K562 (cell line): ENCODE measurements around the gene NKG7. TPM values are rescaled to one million over a fixed set of nuclear protein-coding genes. Genes with fewer than 3 reads are reported as not detected.

ENCODE experiments used
- ADNP ChIP-seq: fragments of 200-800 bp; sonication (Bioruptor generic); IDR thresholded peaks from 2 replicates; pipeline ENCODE4 v1.6.1; 2016; ENCODE audit warnings: missing genetic modification characterization, missing compliant biosample characterization
- CBX3 ChIP-seq, 2 experiments: IDR thresholded peaks; 1 replicate in 1 of 2; 2 replicates in 1 of 2; pipeline ENCODE4 v1.6.1; 2012; ENCODE audit warnings: inconsistent platforms in 2 of 2, low read length in 2 of 2, borderline replicate concordance in 1 of 2, control low read depth in 1 of 2
- CTCFL ChIP-seq: IDR thresholded peaks from 2 replicates; pipeline ENCODE4 v1.6.1; 2011; ENCODE audit warnings: borderline replicate concordance, low read depth, mild to moderate bottlenecking, moderate library complexity, low read length; ENCODE audit not compliant: insufficient read depth, poor library complexity, severe bottlenecking
- HBP1 ChIP-seq: fragments of 450-650 bp; formaldehyde crosslinking; IDR thresholded peaks from 2 replicates; pipeline ENCODE4 v1.4.0; 2022; ENCODE audit warnings: missing genetic modification characterization
- IRF9 ChIP-seq: fragments of 450-650 bp; IDR thresholded peaks from 2 replicates; pipeline ENCODE4 v1.6.1; 2016; ENCODE audit warnings: missing biosample characterization, missing genetic modification characterization
- MBD2 ChIP-seq: sonication (generic); IDR thresholded peaks from 2 replicates; pipeline ENCODE4 v1.6.1; 2016; ENCODE audit warnings: low read depth, borderline replicate concordance
- NCOA1 ChIP-seq: fragments of 450-650 bp; IDR thresholded peaks from 2 replicates; pipeline ENCODE4 v1.6.1; 2016; ENCODE audit warnings: low read depth
- REST ChIP-seq, 2 experiments: fragments of 450-650 bp; formaldehyde crosslinking in 1 of 2; IDR thresholded peaks; 2 replicates each; pipeline versions ENCODE4 v1.4.0 to v1.6.1; 2014 to 2020; ENCODE audit warnings: mild to moderate bottlenecking in 2 of 2, borderline replicate concordance in 1 of 2, low read depth in 1 of 2
- ZBTB26 ChIP-seq: fragments of 450-650 bp; formaldehyde crosslinking; IDR thresholded peaks from 2 replicates; pipeline ENCODE4 v1.4.0; 2022; ENCODE audit warnings: missing genetic modification characterization
- ZNF512 ChIP-seq: IDR thresholded peaks from 2 replicates; pipeline ENCODE4 v1.6.1; 2016; ENCODE audit warnings: missing genetic modification characterization, missing compliant biosample characterization
- ZNF79 ChIP-seq: fragments of 250-450 bp; sonication (Bioruptor Pico); IDR thresholded peaks from 2 replicates; pipeline ENCODE4 v1.4.0; 2020; ENCODE audit warnings: low read depth, mild to moderate bottlenecking, moderate library complexity
- polyA plus RNA-seq, 8 experiments: library from polyadenylated mRNA; depleted of rRNA in 4 of 8; stranded (reverse) in 5 of 8; unstranded in 3 of 8; fragments of >200 nt; fragmentation: Nextera tagmentation in 2 of 8; fragmentation: Illumina TruSeq in 1 of 8; extraction: Ambion mirVana in 2 of 8; extraction: Trizol in 1 of 8; gene quantifications; 2 replicates each; pipeline versions ENCODE4 v1.2.1 to v1.2.3, GENCODE V29; 2011 to 2014; ENCODE audit warnings: inconsistent platforms in 1 of 8, missing spikeins in 1 of 8
- total RNA-seq, 7 experiments: library from RNA; depleted of rRNA in 6 of 7; stranded (reverse); fragments of >200 nt in 6 of 7; fragmentation: Illumina TruSeq in 2 of 7; extraction: Trizol in 2 of 7; gene quantifications; 2 replicates each; pipeline versions ENCODE4 v1.2.1 to v1.2.3, GENCODE V29; 2011 to 2021; ENCODE audit warnings: low replicate concordance in 1 of 7

NKG7 gene
- total and polyA plus RNA-seq, 9 of the 15 experiments (the other 6 are each of a cell fraction or from before 2014, with no cell fraction given): 0.30 to 0.70 (median 0.51) TPM; not detected in 2

GRCh38 chr19:51422053-51422448, 49.6 kb upstream of the NKG7 start (continued):
- TF ChIP-seq CTCFL (peak; percentile 65), HBP1 (CRISPR knock-in tag) (no peak), ADNP (tag) (no peak), NCOA1 (peak; percentile 69), IRF9 (no peak), ZBTB26 (no peak), ZNF79 (CRISPR knock-in tag) (no peak), ZNF512 (no peak), CBX3 (IDR thresholded peaks at IDR 0.05; ENCODE audit: borderline replicate concordance in 1 of 2, low read length in 2 of 2) (peak in 1 of 2 experiments; percentile 29; a peak in 1 of 3 replicates), MBD2 (no peak), REST (IDR thresholded peaks at IDR 0.05; ENCODE audit: borderline replicate concordance) (peak; percentile 100), REST (CRISPR knock-in tag; IDR thresholded peaks at IDR 0.05; ENCODE audit: low read depth) (peak; percentile 100)
